ENCODE results near the gene TMEM150A.

TMEM150A gene

GRCh38 chr2:85598594-85599340 is 3.7 kb downstream of the TMEM150A start:
- DNase-seq (ENCODE audit: extremely low read depth, low read depth): no peak
- H3K4me3 ChIP-seq (replicated peaks; ENCODE audit: low read depth, low read length): no peak overlapping the region
- no peak for TF ChIP-seq CTCF (IDR thresholded peaks at IDR 0.05; ENCODE audit: low read depth, low read length, missing control alignments)

GRCh38 chr2:85597241-85597640 is 5.3 kb downstream of the TMEM150A start:
- no peak for TF ChIP-seq CTCF (IDR thresholded peaks at IDR 0.05; ENCODE audit: low read depth, low read length, missing control alignments)
- H3K4me3 ChIP-seq (replicated peaks; ENCODE audit: low read depth, low read length): no peak overlapping the region
- DNase-seq (ENCODE audit: extremely low read depth, low read depth): no peak

GRCh38 chr2:85596486-85597143 is 5.9 kb downstream of the TMEM150A start:
- no peak for TF ChIP-seq CTCF (IDR thresholded peaks at IDR 0.05; ENCODE audit: low read depth, low read length, missing control alignments)
- no peak for DNase-seq (ENCODE audit: extremely low read depth, low read depth)
- H3K4me3 ChIP-seq (replicated peaks; ENCODE audit: low read depth, low read length): peak overlapping the region; percentile 67

GRCh38 chr2:85596026-85596333 is 6.5 kb downstream of the TMEM150A start:
- TF ChIP-seq CTCF (IDR thresholded peaks at IDR 0.05; ENCODE audit: low read depth, low read length, missing control alignments): no peak
- H3K4me3 ChIP-seq (replicated peaks; ENCODE audit: low read depth, low read length): peak overlapping the region; percentile 67
- no peak for DNase-seq (ENCODE audit: extremely low read depth, low read depth)

- TF ChIP-seq CTCF (IDR thresholded peaks at IDR 0.05; ENCODE audit: low read depth, low read length, missing control alignments): no peak
- H3K4me3 ChIP-seq (replicated peaks; ENCODE audit: low read depth, low read length): peak within 1 kb of the TSS; percentile 67
- peak; percentile 98 for DNase-seq (ENCODE audit: extremely low read depth, low read depth)
These were observed 7.0 kb downstream of the TMEM150A start, which contains the start of gene RNF181 for GRCh38 chr2:85595301-85596025. TSS of gene RNF181 (plus strand) at chr2:85595745. CDS start at chr2:85595764, 19 bp downstream.

- H3K4me3 ChIP-seq (replicated peaks; ENCODE audit: low read depth, low read length): peak overlapping the region; percentile 67
- no peak for TF ChIP-seq CTCF (IDR thresholded peaks at IDR 0.05; ENCODE audit: low read depth, low read length, missing control alignments)
- DNase-seq (ENCODE audit: extremely low read depth, low read depth): no peak
These were observed 7.7 kb downstream of the TMEM150A start for GRCh38 chr2:85594715-85595300.
